ENCODE data around the gene CASK.

GRCh38 chrX:41518127-41518840, 405.1 kb downstream of the CASK start:
- TF ChIP-seq POLR2AphosphoS5 (IDR thresholded peaks at IDR 0.05) (no peak), CTCF (IDR thresholded peaks at IDR 0.05; ENCODE audit: poor library complexity, severe bottlenecking) (no peak), REST (IDR thresholded peaks at IDR 0.05; ENCODE audit: borderline replicate concordance) (no peak)
